H9 (cell line): Measurements from ENCODE around the gene YES1. TPM values are rescaled to one million over a fixed set of nuclear protein-coding genes. Genes with fewer than 3 reads are reported as not detected.

Experiments used
- DNase-seq: peaks from one replicate; pipeline ENCODE4 v3.0.0-alpha.2; 2017
- H2AFZ ChIP-seq: one replicate; pipeline ENCODE4 v1.6.1; 2013; ENCODE audit warnings: mild to moderate bottlenecking, low read length, control low read depth, moderate library complexity
- H2AK5ac ChIP-seq: 2 replicates; pipeline ENCODE4 v1.6.1; 2013; ENCODE audit warnings: low read length, control low read depth, mixed read lengths; ENCODE audit not compliant: insufficient read length
- H2BK120ac ChIP-seq: one replicate; pipeline ENCODE4 v1.6.1; 2013; ENCODE audit warnings: low read depth, mild to moderate bottlenecking, low read length, control low read depth, inconsistent platforms; ENCODE audit not compliant: poor library complexity, severe bottlenecking
- H2BK12ac ChIP-seq: 2 replicates; pipeline ENCODE4 v1.6.1; 2013; ENCODE audit warnings: low read length, control low read depth, mixed read lengths, low read depth; ENCODE audit not compliant: insufficient read length
- H2BK15ac ChIP-seq: 2 replicates; pipeline ENCODE4 v1.6.1; 2013; ENCODE audit warnings: low read depth, low read length, control low read depth
- H2BK20ac ChIP-seq: one replicate; pipeline ENCODE4 v1.6.1; 2013; ENCODE audit warnings: low read depth, mild to moderate bottlenecking, low read length, control low read depth, inconsistent platforms; ENCODE audit not compliant: poor library complexity, severe bottlenecking
- H2BK5ac ChIP-seq: 2 replicates; pipeline ENCODE4 v1.6.1; 2013; ENCODE audit warnings: low read length, control low read depth, mixed read lengths; ENCODE audit not compliant: insufficient read length
- H3K14ac ChIP-seq: 2 replicates; pipeline ENCODE4 v1.6.1; 2013; ENCODE audit warnings: low read length, control low read depth; ENCODE audit not compliant: insufficient read depth
- H3K18ac ChIP-seq: 2 replicates; pipeline ENCODE4 v1.6.1; 2013; ENCODE audit warnings: low read depth, mild to moderate bottlenecking, mixed read lengths, low read length, control low read depth; ENCODE audit not compliant: insufficient read length
- H3K23ac ChIP-seq: 2 replicates; pipeline ENCODE4 v1.6.1; 2013; ENCODE audit warnings: low read length, control low read depth, mixed read lengths, low read depth; ENCODE audit not compliant: insufficient read length
- H3K23me2 ChIP-seq: 2 replicates; pipeline ENCODE4 v1.6.1; 2013; ENCODE audit warnings: low read depth, mild to moderate bottlenecking, mixed read lengths, low read length, control low read depth; ENCODE audit not compliant: insufficient read length, poor library complexity, severe bottlenecking
- H3K27ac ChIP-seq: 2 replicates; pipeline ENCODE4 v1.5.1; 2013; ENCODE audit warnings: low read length, control low read depth, mixed read lengths, low read depth; ENCODE audit not compliant: insufficient read length
- H3K27me3 ChIP-seq: 2 replicates; pipeline ENCODE4 v1.6.1; 2013; ENCODE audit warnings: low read length, control low read depth, inconsistent platforms; ENCODE audit not compliant: insufficient read depth
- H3K4ac ChIP-seq: 2 replicates; pipeline ENCODE4 v1.6.1; 2013; ENCODE audit warnings: low read depth, mild to moderate bottlenecking, control low read depth, inconsistent platforms, low read length, moderate library complexity
- H3K4me1 ChIP-seq: 2 replicates; pipeline ENCODE4 v1.6.1; 2013; ENCODE audit warnings: low read length, control low read depth, inconsistent platforms; ENCODE audit not compliant: insufficient read depth
- H3K4me2 ChIP-seq: 2 replicates; pipeline ENCODE4 v1.6.1; 2013; ENCODE audit warnings: low read length, control low read depth, mixed read lengths; ENCODE audit not compliant: insufficient read length, insufficient read depth
- H3K56ac ChIP-seq: 2 replicates; pipeline ENCODE4 v1.6.1; 2013; ENCODE audit warnings: low read depth, mild to moderate bottlenecking, mixed read lengths, low read length, control low read depth; ENCODE audit not compliant: insufficient read length
- H3K79me1 ChIP-seq: 2 replicates; pipeline ENCODE4 v1.6.1; 2013; ENCODE audit warnings: low read depth, mild to moderate bottlenecking, moderate library complexity, low read length, control low read depth, inconsistent platforms; ENCODE audit not compliant: insufficient read depth, poor library complexity, severe bottlenecking
- H3K79me2 ChIP-seq: 2 replicates; pipeline ENCODE4 v1.6.1; 2013; ENCODE audit warnings: low read length, control low read depth, inconsistent platforms; ENCODE audit not compliant: insufficient read depth
- H3K9ac ChIP-seq: 2 replicates; pipeline ENCODE4 v1.6.1; 2013; ENCODE audit warnings: low read length, control low read depth, mixed read lengths; ENCODE audit not compliant: insufficient read length; ENCODE audit errors: extremely low read depth
- H3K9me3 ChIP-seq: one replicate; pipeline ENCODE4 v1.6.1; 2013; ENCODE audit warnings: low read depth, low read length, inconsistent platforms; ENCODE audit not compliant: control insufficient read depth
- H3T11ph ChIP-seq: one replicate; pipeline ENCODE4 v1.6.1; 2013; ENCODE audit warnings: mild to moderate bottlenecking, low read length, control low read depth, inconsistent platforms
- H4K20me1 ChIP-seq: one replicate; pipeline ENCODE4 v1.6.1; 2013; ENCODE audit not compliant: control insufficient read depth, insufficient read length, insufficient read depth
- H4K5ac ChIP-seq: 2 replicates; pipeline ENCODE4 v1.6.1; 2013; ENCODE audit warnings: low read depth, mild to moderate bottlenecking, mixed read lengths, low read length, control low read depth; ENCODE audit not compliant: insufficient read length
- H4K8ac ChIP-seq: replicated peaks from 2 replicates; pipeline ENCODE4 v1.6.1; 2013; ENCODE audit warnings: low read length, control low read depth, mixed read lengths, low read depth; ENCODE audit not compliant: insufficient read length
- H4K91ac ChIP-seq: 2 replicates; pipeline ENCODE4 v1.6.1; 2013; ENCODE audit warnings: low read depth, mild to moderate bottlenecking, moderate library complexity, mixed read lengths, low read length, control low read depth; ENCODE audit not compliant: insufficient read length
- H3K27ac Mint-ChIP-seq, 3 experiments: 2 replicates in 2 of 3; 3 replicates in 1 of 3; pipeline ENCODE4 v1.8.0; 2020 to 2021; ENCODE audit warnings: mixed read lengths in 3 of 3, mild to moderate bottlenecking in 1 of 3, moderate library complexity in 1 of 3
- H3K27me3 Mint-ChIP-seq: 2 replicates; pipeline ENCODE4 v1.8.0; 2021; ENCODE audit warnings: low read depth, mild to moderate bottlenecking, moderate library complexity, mixed read lengths
- H3K36me3 Mint-ChIP-seq, 3 experiments: 2 replicates in 2 of 3; 3 replicates in 1 of 3; pipeline ENCODE4 v1.8.0; 2020 to 2021; ENCODE audit warnings: low read depth in 3 of 3, mixed read lengths in 3 of 3; ENCODE audit not compliant: insufficient read depth in 1 of 3
- H3K4me1 Mint-ChIP-seq, 2 experiments: 2 replicates each; pipeline ENCODE4 v1.8.0; 2020; ENCODE audit warnings: mixed read lengths in 2 of 2
- H3K4me3 Mint-ChIP-seq, 2 experiments: 2 replicates in 1 of 2; 3 replicates in 1 of 2; pipeline ENCODE4 v1.8.0; 2020 to 2021; ENCODE audit warnings: mild to moderate bottlenecking in 2 of 2, mixed read lengths in 2 of 2, moderate library complexity in 1 of 2
- H3K9me3 Mint-ChIP-seq, 2 experiments: 2 replicates in 1 of 2; 3 replicates in 1 of 2; pipeline ENCODE4 v1.8.0; 2020; ENCODE audit warnings: mild to moderate bottlenecking in 2 of 2, mixed read lengths in 2 of 2, moderate library complexity in 1 of 2
- CTCF ChIP-seq: fragments of 200-600 bp; sonication (generic); conservative IDR thresholded peaks from 3 replicates; pipeline ENCODE4 v1.8.0; 2021; ENCODE audit warnings: antibody characterized with exemption, mild to moderate bottlenecking
- WGBS: extraction: QIAGEN DNeasy Blood & Tissue Kit; methylation state at CpG from one replicate; pipeline ENCODE4 v1.1.7; 2013; ENCODE audit warnings: missing lambda C conversion rate, low lambda C conversion rate, mixed read lengths; ENCODE audit not compliant: insufficient read length; ENCODE audit errors: extremely low coverage; 5-methylcytosine and 5-hydroxymethylcytosine counted together
- total RNA-seq: library from RNA; stranded (reverse); gene quantifications from 2 replicates; pipeline ENCODE4 v1.2.1, GENCODE V29; 2021

The YES1 gene
- total RNA-seq, 1 experiment from 2014 or later = 86.9 TPM

GRCh38 chr18:812376-813171, 532 bp upstream of the YES1 start:
- Mint-ChIP-seq H3K4me3 (peak overlapping the region; percentile 86 to 96), H3K36me3 (no peaks in the 10 kb centered on the region; a peak in 2 of 7 replicates), H3K27me3 (no peaks in the 10 kb centered on the region), H3K27ac (peak overlapping the region; percentile 96 to 100 (median 97)), H3K4me1 (peaks cover 33% of the 10 kb centered on the region in 2 experiments), H3K9me3 (no peaks in the 10 kb centered on the region)
- H3K79me2 ChIP-seq = peaks cover 21% of the 10 kb centered on the region; the same call in 1 of the 2 replicates
- H2BK20ac ChIP-seq = no peak overlapping the region
- H3K27ac ChIP-seq = peak overlapping the region; percentile 83
- no peak overlapping the region for H2BK12ac ChIP-seq
- no peak overlapping the region for H3T11ph ChIP-seq
- no CpG with 5 or more reads among the region's 66 CpGs for WGBS
- peaks cover 12% of the 10 kb centered on the region for H3K23me2 ChIP-seq
- H3K18ac ChIP-seq = peak overlapping the region; percentile 87
- H3K9ac ChIP-seq = peak overlapping the region; percentile 88
- no peak overlapping the region for H2AK5ac ChIP-seq
- peak overlapping the region; percentile 84 for H2AFZ ChIP-seq
- H3K23ac ChIP-seq = no peak overlapping the region
- H4K8ac ChIP-seq = no peak overlapping the region
- no peaks in the 10 kb centered on the region for H3K9me3 ChIP-seq
- peak overlapping the region; percentile 15 for H3K56ac ChIP-seq
- H2BK15ac ChIP-seq = no peak overlapping the region
- peak overlapping the region; percentile 95 for H3K14ac ChIP-seq
- H4K91ac ChIP-seq = no peak overlapping the region
- peak overlapping the region; percentile 76 for H2BK5ac ChIP-seq
- H3K4ac ChIP-seq = no peak overlapping the region; the same call in 1 of the 2 replicates
- no peaks in the 10 kb centered on the region for H3K27me3 ChIP-seq
- H3K79me1 ChIP-seq = no peaks in the 10 kb centered on the region
- H4K20me1 ChIP-seq = no peaks in the 10 kb centered on the region
- H3K4me2 ChIP-seq = peak overlapping the region; percentile 96
- H4K5ac ChIP-seq = peak overlapping the region; percentile 13
- TF ChIP-seq CTCF = no peak
- no peaks in the 10 kb centered on the region; the same call in 1 of the 2 replicates for H3K4me1 ChIP-seq
- peak; percentile 83 for DNase-seq
- no peak overlapping the region for H2BK120ac ChIP-seq
